GM23338 (cell line): ENCODE data around the gene DNAH6. TPM values are rescaled to one million over a fixed set of nuclear protein-coding genes. Genes with fewer than 3 reads are reported as not detected.

Experiments used
- ATAC-seq: fragments of 200-7000 bp; cut with Tn5 transposase; 3 replicates; pipeline ENCODE4 v1.9.1; 2020
- DNase-seq: peaks from one replicate; pipeline ENCODE4 v3.0.0-alpha.2; 2015; ENCODE audit warnings: low spot score
- H2AFZ ChIP-seq: fragments of 200-600 bp; sonication (generic); 2 replicates; pipeline ENCODE4 v1.8.0; 2016; ENCODE audit warnings: antibody characterized with exemption, mild to moderate bottlenecking, moderate library complexity
- H3F3A ChIP-seq: fragments of 200-600 bp; sonication (generic); replicated peaks from 2 replicates; pipeline ENCODE4 v1.8.0; 2017; ENCODE audit warnings: antibody characterized with exemption, mixed run types, low read depth
- H3K27ac ChIP-seq: fragments of 200-600 bp; sonication (generic); 2 replicates; pipeline ENCODE4 v1.6.1; 2016; ENCODE audit warnings: low read depth
- H3K27me3 ChIP-seq: fragments of 200-600 bp; sonication (generic); 2 replicates; pipeline ENCODE4 v1.8.0; 2016; ENCODE audit warnings: mild to moderate bottlenecking, mixed run types, moderate library complexity; ENCODE audit not compliant: insufficient read depth
- H3K36me3 ChIP-seq: fragments of 200-600 bp; sonication (generic); 2 replicates; pipeline ENCODE4 v1.8.0; 2016; ENCODE audit warnings: mild to moderate bottlenecking; ENCODE audit not compliant: insufficient read depth
- H3K4me1 ChIP-seq: fragments of 200-600 bp; sonication (generic); 2 replicates; pipeline ENCODE4 v1.8.0; 2016; ENCODE audit warnings: mild to moderate bottlenecking, moderate library complexity; ENCODE audit not compliant: insufficient read depth
- H3K4me2 ChIP-seq: fragments of 200-600 bp; sonication (generic); 2 replicates; pipeline ENCODE4 v1.7.1; 2017; ENCODE audit warnings: mixed run types
- H3K4me3 ChIP-seq: fragments of 200-600 bp; sonication (generic); 2 replicates; pipeline ENCODE4 v1.6.1; 2016; ENCODE audit warnings: mixed run types
- H3K79me2 ChIP-seq: fragments of 200-600 bp; sonication (generic); replicated peaks from 2 replicates; pipeline ENCODE4 v1.8.0; 2017; ENCODE audit warnings: mild to moderate bottlenecking; ENCODE audit not compliant: insufficient read depth
- H3K9me2 ChIP-seq: fragments of 200-600 bp; sonication (generic); 2 replicates; pipeline ENCODE4 v1.8.0; 2017; ENCODE audit not compliant: insufficient read depth
- H4K20me1 ChIP-seq: fragments of 200-600 bp; sonication (generic); replicated peaks from 2 replicates; pipeline ENCODE4 v1.8.0; 2017; ENCODE audit warnings: mild to moderate bottlenecking; ENCODE audit not compliant: insufficient read depth
- H3K27ac Mint-ChIP-seq: 2 replicates; pipeline ENCODE4 v1.8.0; 2020; ENCODE audit warnings: inconsistent platforms, mild to moderate bottlenecking, moderate library complexity, mixed read lengths
- H3K27me3 Mint-ChIP-seq: 3 replicates; pipeline ENCODE4 v1.8.0; 2022; ENCODE audit warnings: low read depth, mild to moderate bottlenecking, moderate library complexity, mixed read lengths, inconsistent platforms; ENCODE audit not compliant: insufficient read depth, poor library complexity
- H3K36me3 Mint-ChIP-seq: 3 replicates; pipeline ENCODE4 v1.8.0; 2021; ENCODE audit warnings: low read depth, mild to moderate bottlenecking, inconsistent platforms, moderate library complexity, mixed read lengths
- H3K4me1 Mint-ChIP-seq: 3 replicates; pipeline ENCODE4 v1.8.0; 2020; ENCODE audit warnings: mild to moderate bottlenecking, inconsistent platforms, mixed read lengths
- H3K4me3 Mint-ChIP-seq: 3 replicates; pipeline ENCODE4 v1.8.0; 2021; ENCODE audit warnings: moderate library complexity, mild to moderate bottlenecking, inconsistent platforms, mixed read lengths
- H3K9me3 Mint-ChIP-seq: 3 replicates; pipeline ENCODE4 v1.8.0; 2020; ENCODE audit warnings: moderate library complexity, mild to moderate bottlenecking, inconsistent platforms, mixed read lengths
- EZH2phosphoT487 ChIP-seq: fragments of 200-600 bp; sonication (generic); IDR thresholded peaks from one replicate; pipeline ENCODE4 v1.8.1; 2018; ENCODE audit warnings: antibody characterized with exemption; ENCODE audit not compliant: unreplicated experiment
- POLR2AphosphoS5 ChIP-seq: IDR thresholded peaks from 2 replicates; pipeline ENCODE4 v1.6.1; 2016; ENCODE audit warnings: antibody characterized with exemption, low read depth
- STAT1 ChIP-seq: IDR thresholded peaks from one replicate; pipeline ENCODE4 v1.6.1; 2016; ENCODE audit warnings: antibody characterized with exemption; ENCODE audit not compliant: unreplicated experiment
- ZNF114 ChIP-seq: fragments of 250-450 bp; sonication (Bioruptor Pico); IDR thresholded peaks from 2 replicates; pipeline ENCODE4 v1.5.0; 2020; ENCODE audit warnings: mild to moderate bottlenecking, moderate library complexity
- polyA plus RNA-seq: library from polyadenylated mRNA; unstranded; fragments of >200 nt; fragmentation: Nextera tagmentation; extraction: Ambion mirVana; gene quantifications from 2 replicates; pipeline ENCODE4 v1.2.1, GENCODE V29; 2016
- total RNA-seq: library from RNA; depleted of rRNA; stranded (reverse); fragments of >200 nt; shearing (Covaris generic); gene quantifications from 2 replicates; pipeline ENCODE4 v1.2.3, GENCODE V29; 2014
- TF ChIP-seq, protein P1 (sequence below): fragments of 250-450 bp; sonication (Bioruptor Pico); IDR thresholded peaks from 2 replicates; pipeline ENCODE4 v1.5.0; 2020; ENCODE audit warnings: mild to moderate bottlenecking, moderate library complexity
- TF ChIP-seq, protein P2 (sequence below), 2 experiments: fragments of 200-600 bp in 1 of 2; sonication (generic) in 1 of 2; conservative IDR thresholded peaks; 2 replicates each; pipeline versions ENCODE4 v1.5.1 to v1.6.1; 2016 to 2017; ENCODE audit warnings: antibody characterized with exemption in 2 of 2, low read depth in 2 of 2, mild to moderate bottlenecking in 2 of 2, moderate library complexity in 1 of 2

DNAH6 gene
- total and polyA plus RNA-seq, 2 experiments from 2014 or later, result 0.27 to 0.31 TPM

DNA sequence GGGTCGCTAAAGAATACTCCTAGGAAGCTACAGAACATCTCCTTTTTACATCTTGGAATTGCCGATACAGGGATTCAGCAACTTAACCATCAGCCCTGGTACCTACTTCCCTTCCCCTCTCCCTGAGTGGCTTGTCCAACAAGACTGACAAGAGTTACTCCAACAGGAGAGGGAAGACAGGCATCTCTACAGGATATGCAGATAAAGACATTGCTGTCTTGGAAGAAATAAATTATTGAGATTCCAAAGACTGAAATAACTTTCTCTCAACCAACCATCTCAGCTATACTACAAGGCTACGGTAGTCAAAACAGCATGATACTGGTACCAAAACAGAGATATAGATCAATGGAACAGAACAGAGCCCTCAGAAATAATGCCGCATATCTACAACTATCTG, 277.3 kb downstream of the DNAH6 start:
- Histone ChIP-seq H4K20me1 (no peaks in the 10 kb centered on the region), H3K4me3 (no peak overlapping the region), H3K27me3 (no peaks in the 10 kb centered on the region), H3K36me3 (no peaks in the 10 kb centered on the region), H3K27ac (no peak overlapping the region), H3F3A (no peaks in the 10 kb centered on the region), H3K4me1 (no peaks in the 10 kb centered on the region), H3K9me2 (peaks cover 13% of the 10 kb centered on the region), H2AFZ (no peak overlapping the region), H3K79me2 (no peaks in the 10 kb centered on the region), H3K4me2 (no peak overlapping the region)
- Mint-ChIP-seq H3K27me3 (peaks cover 7% of the 10 kb centered on the region), H3K4me1 (peaks cover 4% of the 10 kb centered on the region; the same call in 2 of the 3 replicates), H3K4me3 (no peak overlapping the region), H3K9me3 (no peaks in the 10 kb centered on the region), H3K27ac (no peak overlapping the region), H3K36me3 (no peaks in the 10 kb centered on the region)
- TF ChIP-seq, protein P1, sequence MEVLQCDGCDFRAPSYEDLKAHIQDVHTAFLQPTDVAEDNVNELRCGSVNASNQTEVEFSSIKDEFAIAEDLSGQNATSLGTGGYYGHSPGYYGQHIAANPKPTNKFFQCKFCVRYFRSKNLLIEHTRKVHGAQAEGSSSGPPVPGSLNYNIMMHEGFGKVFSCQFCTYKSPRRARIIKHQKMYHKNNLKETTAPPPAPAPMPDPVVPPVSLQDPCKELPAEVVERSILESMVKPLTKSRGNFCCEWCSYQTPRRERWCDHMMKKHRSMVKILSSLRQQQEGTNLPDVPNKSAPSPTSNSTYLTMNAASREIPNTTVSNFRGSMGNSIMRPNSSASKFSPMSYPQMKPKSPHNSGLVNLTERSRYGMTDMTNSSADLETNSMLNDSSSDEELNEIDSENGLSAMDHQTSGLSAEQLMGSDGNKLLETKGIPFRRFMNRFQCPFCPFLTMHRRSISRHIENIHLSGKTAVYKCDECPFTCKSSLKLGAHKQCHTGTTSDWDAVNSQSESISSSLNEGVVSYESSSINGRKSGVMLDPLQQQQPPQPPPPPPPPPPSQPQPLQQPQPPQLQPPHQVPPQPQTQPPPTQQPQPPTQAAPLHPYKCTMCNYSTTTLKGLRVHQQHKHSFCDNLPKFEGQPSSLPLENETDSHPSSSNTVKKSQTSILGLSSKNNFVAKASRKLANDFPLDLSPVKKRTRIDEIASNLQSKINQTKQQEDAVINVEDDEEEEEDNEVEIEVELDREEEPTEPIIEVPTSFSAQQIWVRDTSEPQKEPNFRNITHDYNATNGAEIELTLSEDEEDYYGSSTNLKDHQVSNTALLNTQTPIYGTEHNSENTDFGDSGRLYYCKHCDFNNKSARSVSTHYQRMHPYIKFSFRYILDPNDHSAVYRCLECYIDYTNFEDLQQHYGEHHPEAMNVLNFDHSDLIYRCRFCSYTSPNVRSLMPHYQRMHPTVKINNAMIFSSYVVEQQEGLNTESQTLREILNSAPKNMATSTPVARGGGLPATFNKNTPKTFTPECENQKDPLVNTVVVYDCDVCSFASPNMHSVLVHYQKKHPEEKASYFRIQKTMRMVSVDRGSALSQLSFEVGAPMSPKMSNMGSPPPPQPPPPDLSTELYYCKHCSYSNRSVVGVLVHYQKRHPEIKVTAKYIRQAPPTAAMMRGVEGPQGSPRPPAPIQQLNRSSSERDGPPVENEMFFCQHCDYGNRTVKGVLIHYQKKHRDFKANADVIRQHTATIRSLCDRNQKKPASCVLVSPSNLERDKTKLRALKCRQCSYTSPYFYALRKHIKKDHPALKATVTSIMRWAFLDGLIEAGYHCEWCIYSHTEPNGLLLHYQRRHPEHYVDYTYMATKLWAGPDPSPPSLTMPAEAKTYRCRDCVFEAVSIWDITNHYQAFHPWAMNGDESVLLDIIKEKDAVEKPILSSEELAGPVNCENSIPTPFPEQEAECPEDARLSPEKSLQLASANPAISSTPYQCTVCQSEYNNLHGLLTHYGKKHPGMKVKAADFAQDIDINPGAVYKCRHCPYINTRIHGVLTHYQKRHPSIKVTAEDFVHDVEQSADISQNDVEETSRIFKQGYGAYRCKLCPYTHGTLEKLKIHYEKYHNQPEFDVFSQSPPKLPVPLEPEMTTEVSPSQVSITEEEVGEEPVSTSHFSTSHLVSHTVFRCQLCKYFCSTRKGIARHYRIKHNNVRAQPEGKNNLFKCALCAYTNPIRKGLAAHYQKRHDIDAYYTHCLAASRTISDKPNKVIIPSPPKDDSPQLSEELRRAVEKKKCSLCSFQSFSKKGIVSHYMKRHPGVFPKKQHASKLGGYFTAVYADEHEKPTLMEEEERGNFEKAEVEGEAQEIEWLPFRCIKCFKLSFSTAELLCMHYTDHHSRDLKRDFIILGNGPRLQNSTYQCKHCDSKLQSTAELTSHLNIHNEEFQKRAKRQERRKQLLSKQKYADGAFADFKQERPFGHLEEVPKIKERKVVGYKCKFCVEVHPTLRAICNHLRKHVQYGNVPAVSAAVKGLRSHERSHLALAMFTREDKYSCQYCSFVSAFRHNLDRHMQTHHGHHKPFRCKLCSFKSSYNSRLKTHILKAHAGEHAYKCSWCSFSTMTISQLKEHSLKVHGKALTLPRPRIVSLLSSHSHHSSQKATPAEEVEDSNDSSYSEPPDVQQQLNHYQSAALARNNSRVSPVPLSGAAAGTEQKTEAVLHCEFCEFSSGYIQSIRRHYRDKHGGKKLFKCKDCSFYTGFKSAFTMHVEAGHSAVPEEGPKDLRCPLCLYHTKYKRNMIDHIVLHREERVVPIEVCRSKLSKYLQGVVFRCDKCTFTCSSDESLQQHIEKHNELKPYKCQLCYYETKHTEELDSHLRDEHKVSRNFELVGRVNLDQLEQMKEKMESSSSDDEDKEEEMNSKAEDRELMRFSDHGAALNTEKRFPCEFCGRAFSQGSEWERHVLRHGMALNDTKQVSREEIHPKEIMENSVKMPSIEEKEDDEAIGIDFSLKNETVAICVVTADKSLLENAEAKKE, result no peak
- no peak for TF ChIP-seq ZNF114 (CRISPR knock-in tag)
- no peak for TF ChIP-seq EZH2phosphoT487
- no peak for TF ChIP-seq STAT1
- TF ChIP-seq POLR2AphosphoS5, result no peak
- TF ChIP-seq, protein P2, sequence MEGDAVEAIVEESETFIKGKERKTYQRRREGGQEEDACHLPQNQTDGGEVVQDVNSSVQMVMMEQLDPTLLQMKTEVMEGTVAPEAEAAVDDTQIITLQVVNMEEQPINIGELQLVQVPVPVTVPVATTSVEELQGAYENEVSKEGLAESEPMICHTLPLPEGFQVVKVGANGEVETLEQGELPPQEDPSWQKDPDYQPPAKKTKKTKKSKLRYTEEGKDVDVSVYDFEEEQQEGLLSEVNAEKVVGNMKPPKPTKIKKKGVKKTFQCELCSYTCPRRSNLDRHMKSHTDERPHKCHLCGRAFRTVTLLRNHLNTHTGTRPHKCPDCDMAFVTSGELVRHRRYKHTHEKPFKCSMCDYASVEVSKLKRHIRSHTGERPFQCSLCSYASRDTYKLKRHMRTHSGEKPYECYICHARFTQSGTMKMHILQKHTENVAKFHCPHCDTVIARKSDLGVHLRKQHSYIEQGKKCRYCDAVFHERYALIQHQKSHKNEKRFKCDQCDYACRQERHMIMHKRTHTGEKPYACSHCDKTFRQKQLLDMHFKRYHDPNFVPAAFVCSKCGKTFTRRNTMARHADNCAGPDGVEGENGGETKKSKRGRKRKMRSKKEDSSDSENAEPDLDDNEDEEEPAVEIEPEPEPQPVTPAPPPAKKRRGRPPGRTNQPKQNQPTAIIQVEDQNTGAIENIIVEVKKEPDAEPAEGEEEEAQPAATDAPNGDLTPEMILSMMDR (conservative IDR thresholded peaks at IDR 0.05; ENCODE audit: low read depth in 2 of 2), result no peak
- no peak for DNase-seq
- no peak for ATAC-seq
